GM23248 (cell line): ENCODE results near the gene MVD. TPM values are rescaled to one million over a fixed set of nuclear protein-coding genes. Genes with fewer than 3 reads are reported as not detected.

Source experiments
- DNase-seq: peaks from one replicate; pipeline ENCODE4 v3.0.0-alpha.2; 2015
- H2AFZ ChIP-seq: fragments of 200-600 bp; sonication (generic); 2 replicates; pipeline ENCODE4 v1.6.1; 2016; ENCODE audit warnings: antibody characterized with exemption
- H3F3A ChIP-seq: fragments of 200-600 bp; sonication (generic); 2 replicates; pipeline ENCODE4 v1.6.1; 2016; ENCODE audit warnings: mild to moderate bottlenecking, antibody characterized with exemption, mixed run types; ENCODE audit not compliant: insufficient read depth
- H3K27ac ChIP-seq: fragments of 200-600 bp; sonication (generic); 2 replicates; pipeline ENCODE4 v1.5.1; 2016; ENCODE audit warnings: mild to moderate bottlenecking
- H3K27me3 ChIP-seq: fragments of 200-600 bp; sonication (generic); replicated peaks from 2 replicates; pipeline ENCODE4 v1.6.1; 2016; ENCODE audit warnings: mild to moderate bottlenecking; ENCODE audit not compliant: insufficient read depth
- H3K36me3 ChIP-seq: fragments of 200-600 bp; sonication (generic); 2 replicates; pipeline ENCODE4 v1.6.1; 2016; ENCODE audit warnings: low read depth, mild to moderate bottlenecking
- H3K4me1 ChIP-seq: fragments of 200-600 bp; sonication (generic); 2 replicates; pipeline ENCODE4 v1.6.1; 2016; ENCODE audit warnings: mild to moderate bottlenecking; ENCODE audit not compliant: insufficient read depth
- H3K4me2 ChIP-seq: fragments of 200-600 bp; sonication (generic); one replicate; pipeline ENCODE4 v1.6.1; 2016; ENCODE audit warnings: mild to moderate bottlenecking; ENCODE audit not compliant: unreplicated experiment
- H3K4me3 ChIP-seq: fragments of 200-600 bp; sonication (generic); 2 replicates; pipeline ENCODE4 v1.5.1; 2016; ENCODE audit warnings: mild to moderate bottlenecking
- H3K79me2 ChIP-seq: fragments of 200-600 bp; sonication (generic); 2 replicates; pipeline ENCODE4 v1.6.1; 2016; ENCODE audit warnings: mild to moderate bottlenecking; ENCODE audit not compliant: insufficient read depth
- H3K9ac ChIP-seq: fragments of 200-600 bp; sonication (generic); 2 replicates; pipeline ENCODE4 v1.6.1; 2016; ENCODE audit warnings: mild to moderate bottlenecking
- H3K9me2 ChIP-seq: fragments of 200-600 bp; sonication (generic); 2 replicates; pipeline ENCODE4 v1.6.1; 2016; ENCODE audit warnings: mixed run types, mild to moderate bottlenecking, moderate library complexity; ENCODE audit not compliant: insufficient read depth
- H3K9me3 ChIP-seq: fragments of 200-600 bp; sonication (generic); one replicate; pipeline ENCODE4 v1.6.1; 2017; ENCODE audit warnings: low read depth
- H4K20me1 ChIP-seq: fragments of 200-600 bp; sonication (generic); 2 replicates; pipeline ENCODE4 v1.6.0; 2016; ENCODE audit not compliant: insufficient read depth
- EZH2 ChIP-seq: fragments of 200-600 bp; sonication (generic); IDR thresholded peaks from 2 replicates; pipeline ENCODE4 v1.6.1; 2018; ENCODE audit warnings: antibody characterized with exemption, mild to moderate bottlenecking; ENCODE audit not compliant: insufficient read depth, poor library complexity, severe bottlenecking
- EZH2phosphoT487 ChIP-seq: fragments of 200-600 bp; sonication (generic); IDR thresholded peaks from 2 replicates; pipeline ENCODE4 v1.6.1; 2018; ENCODE audit warnings: antibody characterized with exemption, moderate library complexity, mild to moderate bottlenecking, low read depth; ENCODE audit not compliant: insufficient read depth
- WGBS, 2 experiments: methylation state at CpG; one replicate each; pipeline ENCODE4 v1.1.6; 2015 to 2017; ENCODE audit warnings: low lambda C conversion rate in 2 of 2, low coverage in 1 of 2; ENCODE audit errors: missing lambda C conversion rate in 2 of 2; 5-methylcytosine and 5-hydroxymethylcytosine counted together
- in situ Hi-C: fragments of 300-500 bp; cut with MboI; formaldehyde crosslinking; loops from 2 replicates; pipeline ENCODE4 v1.15.0; 2020
- polyA plus RNA-seq: library from polyadenylated mRNA; unstranded; fragments of >200 nt; fragmentation: Nextera tagmentation; extraction: Ambion mirVana; gene quantifications from 2 replicates; pipeline ENCODE4 v1.2.1, GENCODE V29; 2016
- total RNA-seq: library from RNA; depleted of rRNA; stranded (reverse); fragments of >200 nt; shearing (Covaris generic); gene quantifications from 2 replicates; pipeline ENCODE4 v1.2.3, GENCODE V29; 2014

The MVD gene
- total and polyA plus RNA-seq, 2 experiments from 2014 or later = 25.0 to 27.4 TPM

- Histone ChIP-seq H3K4me2 (no peak overlapping the region), H3K4me3 (no peak overlapping the region), H3K9ac (no peak overlapping the region), H3F3A (no peaks in the 10 kb centered on the region), H4K20me1 (no peaks in the 10 kb centered on the region), H3K9me3 (no peaks in the 10 kb centered on the region), H3K27me3 (no peaks in the 10 kb centered on the region), H3K9me2 (no peaks in the 10 kb centered on the region), H3K36me3 (no peaks in the 10 kb centered on the region), H3K4me1 (peaks cover 3% of the 10 kb centered on the region; the same call in 1 of the 2 replicates), H3K27ac (no peak overlapping the region), H3K79me2 (no peaks in the 10 kb centered on the region), H2AFZ (no peak overlapping the region)
- WGBS, 2 experiments = 95 to 96% methylated on average over 21 to 23 of the region's 25 CpGs
- no peak for TF ChIP-seq EZH2
- TF ChIP-seq EZH2phosphoT487 = no peak
- DNase-seq = no peak
- in situ Hi-C loops = no loop called here
These were observed 35.8 kb upstream of the MVD start for GRCh38 chr16:88698646-88699045.

- H3F3A ChIP-seq = no peaks in the 10 kb centered on the region
- no peak overlapping the region for H3K9ac ChIP-seq
- TF ChIP-seq EZH2phosphoT487 (no peak), EZH2 (no peak)
- DNase-seq = no peak
- H3K4me2 ChIP-seq = no peak overlapping the region
- peaks cover 3% of the 10 kb centered on the region; the same call in 1 of the 2 replicates for H3K4me1 ChIP-seq
- WGBS, 2 experiments = 91 to 95% methylated on average over 37 of the region's 37 CpGs
- in situ Hi-C loops = no loop called here
- H3K9me3 ChIP-seq = no peaks in the 10 kb centered on the region
- no peaks in the 10 kb centered on the region for H4K20me1 ChIP-seq
- H3K27ac ChIP-seq = no peak overlapping the region
- H3K4me3 ChIP-seq = no peak overlapping the region
- H3K27me3 ChIP-seq = no peaks in the 10 kb centered on the region
- H2AFZ ChIP-seq = no peak overlapping the region
- no peaks in the 10 kb centered on the region for H3K9me2 ChIP-seq
- H3K36me3 ChIP-seq = no peaks in the 10 kb centered on the region
- H3K79me2 ChIP-seq = no peaks in the 10 kb centered on the region
These were observed 35.1 kb upstream of the MVD start for GRCh38 chr16:88697831-88698615.

- peaks cover 3% of the 10 kb centered on the region; the same call in 1 of the 2 replicates for H3K4me1 ChIP-seq
- no peaks in the 10 kb centered on the region for H3K79me2 ChIP-seq
- no peak for TF ChIP-seq EZH2phosphoT487
- in situ Hi-C loops = no loop called here
- H3K9ac ChIP-seq = no peak overlapping the region
- no peaks in the 10 kb centered on the region for H3F3A ChIP-seq
- no peak overlapping the region for H3K4me3 ChIP-seq
- H2AFZ ChIP-seq = no peak overlapping the region
- H3K4me2 ChIP-seq = no peak overlapping the region
- no peaks in the 10 kb centered on the region for H3K27me3 ChIP-seq
- no peak overlapping the region for H3K27ac ChIP-seq
- 91 to 92% methylated on average over 29 to 41 of the region's 47 CpGs for WGBS, 2 experiments
- no peak for DNase-seq
- H3K9me2 ChIP-seq = no peaks in the 10 kb centered on the region
- no peaks in the 10 kb centered on the region for H4K20me1 ChIP-seq
- no peaks in the 10 kb centered on the region for H3K36me3 ChIP-seq
- H3K9me3 ChIP-seq = no peaks in the 10 kb centered on the region
These were observed 34.4 kb upstream of the MVD start for GRCh38 chr16:88697116-88697830.

GRCh38 chr16:88696441-88696840 lies 33.5 kb upstream of the MVD start:
- Histone ChIP-seq H3K4me3 (no peak overlapping the region), H3K9me3 (no peaks in the 10 kb centered on the region), H4K20me1 (no peaks in the 10 kb centered on the region), H3K36me3 (no peaks in the 10 kb centered on the region), H3K4me1 (peaks cover 3% of the 10 kb centered on the region; the same call in 1 of the 2 replicates), H3K27me3 (no peaks in the 10 kb centered on the region), H3K27ac (no peak overlapping the region), H3K9me2 (no peaks in the 10 kb centered on the region), H3K79me2 (no peaks in the 10 kb centered on the region), H2AFZ (no peak overlapping the region), H3K4me2 (no peak overlapping the region), H3F3A (no peaks in the 10 kb centered on the region), H3K9ac (no peak overlapping the region)
- DNase-seq = no peak
- in situ Hi-C loops = no loop called here
- 85 to 86% methylated on average over 14 of the region's 14 CpGs for WGBS, 2 experiments
- TF ChIP-seq EZH2phosphoT487 (no peak), EZH2 (no peak)
